CD4-positive, alpha-beta T cell treated with Interleukin-6 at 100 ng/mL for 8 hours (primary cell): ENCODE results near the gene DPH5.
"Not testable (repeated sequence)": the region's sequence is repeated elsewhere in the genome, so short reads cannot be mapped to it uniquely, and the experiment has no call there.

Experiments used
- DNase-seq: peaks from one replicate; pipeline ENCODE4 v3.0.0-alpha.2; 2020; ENCODE audit warnings: mixed read lengths, low spot score

The DPH5 gene

DNA sequence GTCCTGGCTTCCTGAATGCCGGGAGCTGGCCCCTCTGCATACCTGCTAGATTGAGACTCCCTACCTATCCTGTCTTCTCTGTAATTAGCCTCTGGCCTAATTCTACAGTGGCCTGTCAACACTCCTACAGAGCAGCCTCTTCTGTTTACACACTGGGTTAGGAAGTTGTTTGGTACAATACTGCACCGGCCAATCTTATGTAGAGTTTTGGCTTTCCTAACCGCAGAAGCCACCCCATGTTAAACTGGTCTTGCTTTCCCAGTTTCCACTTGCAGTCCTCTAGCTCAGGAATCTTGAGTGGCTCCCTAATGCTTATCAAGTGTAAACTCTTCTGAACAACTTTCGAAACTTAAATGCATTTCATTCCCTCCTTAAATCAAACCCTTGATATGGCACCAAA is 42.8 kb downstream of the DPH5 start:
- DNase-seq = no peak

DNA sequence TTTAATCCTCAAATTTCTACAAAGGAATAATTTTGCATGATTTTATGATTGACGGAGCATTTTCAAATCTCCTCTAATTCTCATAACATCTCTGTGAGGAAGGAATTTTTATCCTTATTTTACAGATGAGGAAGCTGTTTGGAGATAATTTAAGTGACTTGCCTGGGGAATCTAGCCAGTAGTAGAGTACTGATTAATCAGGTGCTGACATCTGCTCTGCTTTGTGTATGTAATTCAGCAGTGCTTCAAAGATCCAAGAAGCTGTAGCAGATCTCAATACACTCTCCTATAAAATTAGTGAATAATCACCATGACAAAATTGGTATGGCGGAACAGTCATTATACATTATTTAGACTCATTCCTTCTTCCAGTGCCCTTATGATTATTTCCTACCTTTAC is 46.0 kb downstream of the DPH5 start:
- DNase-seq = no peak

DNA sequence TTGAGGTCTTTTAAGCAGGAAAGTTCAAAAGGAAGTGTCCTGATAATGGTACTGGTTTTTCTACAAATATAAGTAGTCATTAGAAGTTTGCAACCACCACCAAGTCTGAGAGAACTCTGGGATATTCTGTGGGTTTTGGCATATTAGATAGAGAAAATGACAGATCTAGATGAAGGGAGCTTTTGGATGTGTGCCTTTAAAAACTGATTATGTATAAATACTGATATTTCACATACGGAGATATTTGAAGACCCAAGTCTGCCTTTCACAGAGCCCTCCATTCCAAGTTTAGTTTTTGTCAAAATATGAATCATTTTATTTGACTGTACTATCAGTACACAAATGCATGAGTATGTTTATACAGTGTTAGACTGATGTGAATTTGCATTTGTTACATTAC is 48.6 kb downstream of the DPH5 start:
- DNase-seq = no peak

DNA sequence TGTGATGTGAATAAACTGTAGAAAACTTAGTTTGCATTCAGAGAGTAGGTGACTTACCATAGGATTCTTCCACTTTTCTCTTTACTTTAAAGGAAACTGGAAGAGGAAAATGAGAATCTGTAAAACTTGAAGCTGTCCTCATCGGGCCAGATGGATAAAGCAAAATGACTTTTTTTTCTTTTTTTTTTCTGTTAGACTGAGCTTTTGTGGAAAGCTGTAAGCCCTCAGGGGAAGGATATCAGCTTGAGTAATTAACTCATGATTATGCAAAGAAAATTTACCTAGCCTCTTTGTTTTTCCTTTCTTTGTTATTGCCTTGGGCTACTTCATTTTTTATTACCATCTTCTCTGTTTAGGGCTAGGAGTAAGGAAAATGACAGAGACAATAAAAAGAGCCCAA is 53.4 kb downstream of the DPH5 start:
- DNase-seq = no peak

DNA sequence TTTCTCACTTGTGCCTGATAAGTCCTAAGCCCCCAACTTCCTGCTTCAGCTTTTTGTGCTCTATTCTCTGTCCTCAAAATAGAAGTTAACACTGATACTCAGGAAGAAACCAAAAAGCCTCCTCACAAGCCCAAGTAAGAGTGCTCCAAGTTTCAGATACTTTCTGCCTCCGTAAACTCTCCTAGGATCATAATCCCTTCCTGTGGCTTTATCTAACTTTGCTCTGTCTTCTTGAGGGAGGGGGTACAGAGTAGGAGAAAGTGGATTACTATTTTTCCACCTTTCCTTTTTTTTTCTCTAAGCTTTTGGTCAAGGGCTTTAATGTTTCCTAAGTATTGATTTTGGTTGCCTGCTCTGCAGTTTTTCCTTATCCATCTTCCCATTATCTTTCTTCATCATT is 54.6 kb downstream of the DPH5 start:
- DNase-seq = no peak

DNA sequence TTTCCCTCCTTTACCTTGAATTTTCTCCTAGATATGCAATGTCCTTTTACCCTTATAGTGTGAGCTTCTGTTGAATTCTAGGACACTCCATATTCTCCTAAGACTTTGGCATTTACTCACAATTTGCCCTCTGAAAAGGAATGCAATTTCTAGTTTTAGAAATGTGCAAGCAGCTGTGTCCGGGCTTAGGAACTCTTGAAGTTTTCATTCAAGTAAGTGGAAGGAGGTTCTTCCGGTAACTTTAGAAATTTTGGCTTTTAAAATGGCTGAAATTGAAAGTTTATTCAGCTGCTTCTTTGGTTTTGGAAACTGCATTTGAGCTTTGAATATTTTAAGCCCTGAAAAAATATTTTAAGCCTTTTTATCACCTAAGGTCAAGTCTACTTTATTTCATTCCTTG is 56.3 kb downstream of the DPH5 start:
- no peak for DNase-seq

DNA sequence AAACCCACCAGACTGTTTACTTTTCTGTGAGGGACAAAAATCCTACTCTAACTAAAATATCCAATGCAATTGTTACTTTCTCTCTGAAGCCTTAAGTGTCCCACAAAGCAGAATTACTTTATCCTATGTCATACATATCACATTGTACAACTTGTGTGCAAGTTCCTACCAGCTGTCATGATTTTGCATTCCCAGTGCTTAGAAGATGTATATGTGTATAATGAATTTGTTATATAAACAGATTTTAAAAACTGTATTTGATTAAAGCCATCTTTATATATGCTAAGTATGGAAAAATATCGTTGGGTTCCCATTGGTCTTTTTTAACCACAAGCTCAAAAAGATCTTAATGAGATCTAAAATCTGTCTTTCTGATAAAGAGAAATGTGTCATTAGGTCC is 57.0 kb downstream of the DPH5 start:
- no peak for DNase-seq

DNA sequence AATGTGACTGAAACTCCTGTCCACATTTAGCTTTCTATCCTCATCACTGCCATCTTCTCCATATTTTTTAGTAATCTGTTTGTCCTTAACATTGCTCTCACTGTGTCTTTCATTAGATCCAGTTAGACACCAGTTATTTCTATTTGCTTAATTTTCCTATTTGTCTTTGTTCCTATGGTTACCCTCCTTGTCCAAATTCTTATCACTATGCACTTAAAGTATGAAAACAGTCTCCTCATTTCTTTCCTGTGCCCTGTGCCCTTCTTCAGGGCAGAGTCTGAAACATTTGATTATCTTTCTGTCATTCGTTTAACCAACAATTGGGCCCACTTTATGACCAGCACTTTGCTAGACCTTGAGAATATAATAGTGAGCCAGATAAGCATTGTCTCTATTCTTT is 65.5 kb downstream of the DPH5 start:
- DNase-seq = no peak

DNA sequence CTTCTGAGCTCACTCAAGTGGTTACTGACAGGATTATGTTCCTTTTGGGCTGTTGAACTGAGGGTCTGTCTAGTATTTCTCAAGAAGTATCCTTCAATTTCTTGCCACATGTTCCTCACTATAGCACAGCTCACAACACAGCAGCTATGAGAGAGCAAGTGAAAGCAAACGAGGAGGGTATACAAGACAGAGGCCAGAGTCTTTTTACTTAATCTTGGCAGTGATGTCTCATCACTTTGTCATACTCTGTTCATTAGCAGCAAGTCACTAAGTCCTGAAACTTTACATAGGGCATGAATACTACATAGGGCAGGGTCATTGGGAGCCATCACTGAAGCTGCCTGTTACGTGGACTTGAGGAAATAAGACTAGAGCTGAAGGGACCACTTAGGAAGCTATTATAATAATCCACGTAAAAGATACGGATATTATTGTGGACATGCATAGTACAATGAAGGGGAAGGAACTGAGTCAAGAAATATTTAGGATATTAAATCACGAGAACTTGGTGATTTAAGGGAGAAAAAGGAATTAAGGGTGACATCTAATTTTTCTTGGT is 66.0 kb downstream of the DPH5 start:
- DNase-seq = no peak

DNA sequence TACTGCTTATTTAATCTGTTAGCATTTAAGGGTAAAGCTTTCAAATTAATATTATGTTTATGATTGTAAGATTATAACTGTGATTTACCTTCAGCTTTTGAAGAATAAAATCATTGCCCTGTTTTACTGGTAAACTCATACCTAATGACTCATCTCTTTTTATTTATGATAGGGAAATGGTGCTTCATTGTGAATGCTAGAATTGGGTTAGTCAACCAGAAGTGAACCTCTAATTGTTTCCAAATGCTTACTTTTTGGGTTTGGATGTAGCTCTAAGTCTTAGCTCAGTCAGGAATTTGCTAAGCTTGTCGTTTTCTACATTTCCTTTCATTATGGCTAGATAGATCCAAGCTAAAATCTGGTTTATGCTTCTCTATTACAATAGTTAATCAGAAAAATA is 70.3 kb downstream of the DPH5 start:
- no peak for DNase-seq

DNA sequence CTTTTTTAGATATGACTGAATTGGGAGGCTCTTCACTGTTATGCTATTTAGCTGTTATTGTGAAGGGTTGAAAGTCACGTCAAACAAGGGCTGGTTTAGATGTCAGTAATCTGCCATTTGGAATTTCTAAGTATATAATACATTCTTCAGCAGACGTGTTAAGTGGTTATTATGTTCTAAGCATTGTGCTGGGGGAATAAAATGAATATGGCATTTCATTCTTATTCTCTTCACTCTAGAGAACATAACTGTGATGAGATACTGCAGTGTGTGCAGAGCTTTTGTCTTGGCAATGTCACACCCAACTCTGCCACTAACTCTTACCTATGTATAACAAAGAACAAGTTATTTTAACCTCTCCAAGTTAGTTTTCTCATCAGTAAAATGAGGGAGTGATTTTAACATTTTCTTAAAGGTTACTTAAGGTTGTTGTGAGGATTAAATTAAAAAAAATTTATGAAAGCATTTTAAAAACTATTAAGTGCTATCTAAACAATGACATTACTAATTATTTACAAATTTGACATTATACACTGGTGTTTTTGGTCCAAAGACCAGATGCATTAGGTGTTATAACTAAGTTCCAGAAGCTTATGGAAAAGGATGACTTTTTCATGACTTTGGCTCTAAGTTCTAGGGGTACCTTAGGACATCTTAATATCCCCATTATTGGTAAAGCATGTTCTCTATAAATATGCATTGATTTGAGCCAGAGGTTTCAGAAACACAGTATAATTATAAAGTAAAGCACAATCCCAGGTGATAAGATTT is 71.4 kb downstream of the DPH5 start:
- DNase-seq = no peak

DNA sequence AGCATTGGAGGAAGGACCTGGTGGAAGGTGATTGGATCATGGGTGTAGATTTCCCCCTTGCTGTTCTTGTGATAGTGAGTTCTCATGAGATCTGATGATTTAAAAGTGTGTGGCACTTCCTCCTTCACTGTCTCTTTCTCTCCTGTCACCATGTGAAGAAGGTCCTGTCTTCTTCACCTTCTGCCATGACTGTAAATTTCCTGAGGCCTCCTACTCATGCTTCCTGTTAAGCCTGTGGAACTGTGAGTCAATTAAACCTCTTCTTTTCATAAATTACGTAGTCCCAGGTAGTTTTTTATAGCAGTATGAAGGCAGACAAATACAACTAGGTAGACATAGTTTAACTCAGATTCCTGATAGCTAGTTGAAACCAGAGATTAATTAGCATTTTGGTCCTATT is 72.6 kb downstream of the DPH5 start:
- not testable (repeated sequence) for DNase-seq

DNA sequence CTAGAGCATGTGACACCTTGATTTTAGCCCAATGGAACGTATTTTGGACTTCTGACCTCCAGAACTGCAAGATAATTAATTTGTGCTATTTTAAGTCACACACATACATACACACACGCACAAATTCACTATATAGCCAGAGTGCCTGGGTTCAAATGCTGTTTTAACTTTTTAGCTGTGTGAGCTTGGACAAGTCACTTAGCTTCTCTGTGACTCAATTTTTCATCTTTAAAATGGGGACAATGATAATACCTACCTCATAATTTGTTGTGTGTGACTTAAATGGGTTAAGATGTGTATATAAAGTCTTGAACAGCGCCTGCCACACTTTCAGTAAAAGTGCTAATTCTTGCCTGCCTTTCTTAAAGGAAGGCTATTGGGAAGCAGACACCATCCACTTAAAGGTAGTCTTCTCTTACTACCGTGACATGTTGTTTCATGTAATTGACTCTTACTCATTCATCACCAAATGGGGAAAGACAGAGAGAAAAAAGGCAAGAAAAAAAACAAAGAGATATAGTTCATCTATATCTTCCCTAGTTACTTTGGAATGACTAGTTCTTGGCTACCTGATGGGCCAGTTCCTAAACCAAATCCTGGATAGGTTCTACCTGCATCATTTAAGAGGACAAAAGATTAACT is 73.4 kb downstream of the DPH5 start:
- no peak for DNase-seq

DNA sequence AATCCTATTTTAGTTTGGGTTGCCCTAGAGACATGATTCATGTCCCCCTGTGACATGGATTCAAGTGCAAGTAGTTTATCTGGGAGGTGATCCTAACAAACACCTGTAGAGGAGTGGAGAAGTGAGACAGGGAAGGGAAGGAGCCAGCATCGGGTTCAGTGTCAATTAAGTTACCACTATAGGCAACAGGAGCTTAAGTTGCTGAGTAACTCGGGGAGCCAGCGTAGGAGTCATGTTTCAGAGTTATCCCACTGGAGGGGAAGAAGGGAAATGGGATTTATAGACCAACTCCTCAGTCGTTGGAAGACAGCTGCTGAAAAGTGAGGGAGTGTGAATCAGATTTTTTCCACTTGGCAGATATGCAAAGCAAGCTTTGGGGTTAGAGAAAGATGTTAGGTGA is 74.8 kb downstream of the DPH5 start:
- DNase-seq = no peak

DNA sequence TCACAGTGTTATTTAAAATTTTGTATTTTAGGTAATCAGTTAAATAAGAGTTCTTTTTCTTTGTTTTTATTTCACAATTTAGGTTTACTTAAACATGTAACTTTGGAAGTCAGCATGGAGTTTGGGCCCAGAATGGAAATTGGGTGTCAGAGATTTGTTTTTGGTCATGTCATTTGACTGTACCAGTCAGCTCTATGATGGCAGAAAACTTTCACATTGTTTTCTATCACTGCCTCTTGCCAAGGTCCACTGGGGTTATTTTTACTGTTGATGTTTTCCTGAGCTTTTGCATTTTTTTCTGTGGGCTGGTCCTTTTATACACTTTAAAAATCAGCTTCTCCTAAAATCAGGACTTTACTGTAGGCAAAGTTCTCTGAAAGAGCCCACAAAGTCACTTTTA is 75.2 kb downstream of the DPH5 start:
- no peak for DNase-seq

DNA sequence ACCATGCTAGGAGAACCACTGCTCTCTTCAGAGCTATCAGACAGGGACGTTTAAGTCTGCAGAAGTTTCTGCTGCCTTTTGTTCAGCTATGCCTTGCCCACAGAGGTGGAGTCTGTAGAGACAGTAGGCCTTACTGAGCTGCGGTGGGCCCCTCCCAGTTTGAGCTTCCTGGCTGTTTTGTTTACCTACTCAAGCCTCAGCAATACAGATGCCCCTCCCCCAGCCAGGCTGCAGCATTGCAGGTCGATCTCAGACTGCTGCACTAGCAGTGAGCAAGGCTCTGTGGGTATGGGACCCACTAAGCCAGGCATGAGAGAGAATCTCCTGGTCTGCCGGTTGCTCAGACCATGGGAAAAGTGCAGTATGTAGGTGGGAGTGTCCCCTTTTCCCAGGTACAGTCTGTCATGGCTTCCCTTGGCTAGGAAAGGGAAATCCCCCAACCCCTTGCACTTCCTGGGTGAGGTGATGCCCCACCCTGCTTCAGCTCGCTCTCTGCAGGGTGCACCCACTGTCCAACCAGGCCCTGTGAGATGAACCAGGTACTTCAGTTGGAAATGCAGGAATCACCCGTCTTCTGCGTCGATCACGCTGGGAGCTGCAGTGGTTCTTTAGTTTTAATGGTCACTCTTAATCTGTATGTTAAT is 75.9 kb downstream of the DPH5 start:
- peak; percentile 84 for DNase-seq

DNA sequence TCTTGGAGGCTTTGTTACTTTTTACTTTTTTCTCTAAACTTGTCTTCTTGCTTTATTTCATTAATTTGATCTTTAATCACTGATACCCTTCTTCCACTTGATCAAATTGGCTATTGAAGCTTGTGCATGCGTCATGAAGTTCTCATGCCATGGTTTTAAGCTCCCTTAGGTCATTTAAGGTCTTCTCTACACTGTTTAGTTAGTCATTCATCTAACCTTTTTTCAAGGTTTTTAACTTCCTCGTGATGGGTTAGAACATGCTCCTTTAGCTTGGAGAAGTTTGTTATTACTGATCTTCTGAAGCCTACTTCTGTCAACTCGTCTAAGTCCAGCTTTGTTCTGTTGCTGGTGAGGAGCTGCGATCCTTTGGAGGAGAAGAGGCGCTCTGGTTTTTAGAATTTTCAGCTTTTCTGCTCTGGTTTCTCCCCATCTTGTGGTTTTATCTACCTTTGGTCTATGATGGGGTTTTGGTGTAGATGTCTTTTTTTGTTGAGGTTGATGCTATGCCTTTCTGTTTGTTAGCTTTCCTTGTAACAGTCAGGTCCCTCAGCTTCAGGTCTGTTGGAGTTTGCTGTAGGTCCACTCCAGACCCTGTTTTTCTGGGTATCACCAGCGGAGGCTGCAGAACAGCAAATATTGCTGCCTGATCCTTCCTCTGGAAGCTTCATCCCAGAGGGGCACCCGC is 76.7 kb downstream of the DPH5 start:
- DNase-seq = not testable (repeated sequence)

DNA sequence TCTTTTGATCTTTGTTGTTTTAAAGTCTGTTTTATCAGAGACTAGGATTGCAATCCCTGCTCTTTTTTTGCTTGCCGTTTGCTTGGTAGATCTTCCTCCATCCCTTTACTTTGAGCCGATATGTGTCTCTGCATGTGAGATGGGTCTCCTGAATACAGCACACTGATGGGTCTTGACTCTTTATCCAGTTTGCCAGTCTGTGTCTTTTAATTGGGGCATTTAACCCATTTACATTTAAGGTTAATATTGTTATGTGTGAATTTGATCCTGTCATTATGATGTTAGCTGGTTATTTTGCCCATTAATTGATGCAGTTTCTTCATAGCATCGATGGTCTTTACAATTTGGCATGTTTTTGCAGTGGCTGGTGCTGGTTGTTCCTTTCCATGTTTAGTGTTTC is 77.8 kb downstream of the DPH5 start:
- DNase-seq = not testable (repeated sequence)

DNA sequence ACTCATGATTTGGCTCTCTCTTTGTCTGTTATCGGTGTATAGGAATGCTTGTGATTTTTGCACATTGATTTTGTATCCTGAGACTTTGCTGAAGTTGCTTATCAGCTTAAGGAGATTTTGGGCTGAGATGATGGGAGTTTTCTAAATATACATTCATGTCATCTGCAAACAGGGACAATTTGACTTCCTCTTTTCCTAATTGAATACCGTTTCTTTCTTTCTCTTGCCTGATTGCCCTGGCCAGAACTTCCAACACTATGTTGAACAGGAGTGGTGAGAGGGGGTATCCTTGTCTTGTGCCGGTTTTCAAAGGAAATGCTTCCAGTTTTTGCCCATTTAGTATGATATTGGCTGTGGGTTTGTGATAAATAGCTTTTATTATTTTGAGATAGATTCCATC is 79.5 kb downstream of the DPH5 start:
- DNase-seq = not testable (repeated sequence)

DNA sequence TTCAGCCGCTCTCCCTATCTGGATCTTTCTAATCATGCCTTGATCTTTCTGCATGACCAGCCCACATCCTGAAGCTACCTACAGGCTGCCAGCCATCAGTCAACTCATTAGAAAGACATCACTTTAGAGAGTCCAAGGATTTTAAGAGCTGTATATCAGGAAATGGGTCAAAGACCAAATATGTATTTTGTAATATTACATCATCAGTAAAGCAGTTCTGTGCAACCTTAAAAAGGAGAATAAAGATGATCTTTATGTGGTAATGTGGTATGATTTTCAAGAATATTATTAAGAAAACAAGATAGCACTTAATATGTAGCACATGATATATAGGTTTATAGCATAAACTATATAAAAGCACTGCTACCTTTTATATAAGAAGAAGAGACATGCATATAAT is 82.1 kb downstream of the DPH5 start:
- no peak for DNase-seq

DNA sequence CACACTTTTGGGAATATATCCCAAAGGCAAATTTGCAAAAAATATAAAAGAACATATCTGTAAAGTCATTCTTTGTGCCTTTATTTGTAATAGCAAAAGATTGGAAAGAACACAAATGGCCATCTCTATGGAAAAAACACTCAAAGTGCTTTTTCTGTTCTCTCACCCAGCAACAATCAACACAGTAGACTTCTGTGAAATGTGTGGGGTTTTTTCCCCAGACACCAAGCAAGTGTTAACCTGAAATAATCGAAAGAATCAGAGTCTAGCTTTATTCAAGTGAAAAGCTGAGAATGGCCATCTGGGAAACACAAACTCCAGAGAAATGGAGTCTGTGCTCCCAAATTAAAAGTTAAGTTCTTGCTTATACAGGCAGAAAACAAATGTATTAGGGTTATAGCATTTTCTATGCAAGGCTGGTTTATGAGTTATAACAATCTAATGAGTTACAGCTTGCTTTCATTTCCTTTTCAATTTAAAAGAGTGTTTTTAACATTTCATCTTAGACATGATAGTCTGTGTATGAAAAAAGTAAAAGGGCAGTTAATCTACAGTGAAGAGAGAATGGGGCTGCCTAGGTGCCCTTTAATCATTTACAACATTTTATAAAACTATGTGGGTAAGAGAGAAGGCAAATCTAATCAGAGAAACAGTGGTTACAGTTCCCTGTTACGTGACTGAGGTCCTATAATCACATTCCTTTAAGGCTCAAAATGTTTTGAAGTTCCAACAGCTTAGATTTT is 83.1 kb downstream of the DPH5 start:
- DNase-seq = no peak
